Sigmoid colon (tissue), 7 donors: ENCODE measurements around the gene ATP2B1. TPM values are rescaled to one million over a fixed set of nuclear protein-coding genes. Genes with fewer than 3 reads are reported as not detected.

ENCODE experiments used
- DNase-seq: peaks from one replicate; pipeline ENCODE4 v3.0.0-alpha.2; 2019
- H3K27ac ChIP-seq, 4 donors: fragments of 200-600 bp; sonication (generic); one replicate each; pipeline ENCODE4 v1.5.1; 2016 to 2019; ENCODE audit warnings: mild to moderate bottlenecking in 1 of 4
- H3K27me3 ChIP-seq, 3 donors: fragments of 200-600 bp; sonication (generic); one replicate each; pipeline ENCODE4 v1.5.1; 2019; ENCODE audit warnings: mild to moderate bottlenecking in 1 of 3
- H3K36me3 ChIP-seq, 4 donors: fragments of 200-600 bp; sonication (generic); one replicate each; pipeline ENCODE4 v1.5.1; 2016 to 2019
- H3K4me1 ChIP-seq, 4 donors: fragments of 200-600 bp; sonication (generic); one replicate each; pipeline ENCODE4 v1.5.1; 2017 to 2019
- H3K4me3 ChIP-seq, 4 donors: fragments of 200-600 bp; sonication (generic); one replicate each; pipeline ENCODE4 v1.5.1; 2017 to 2019; ENCODE audit warnings: mild to moderate bottlenecking in 2 of 4, moderate library complexity in 1 of 4
- H3K9me3 ChIP-seq, 4 donors: fragments of 200-600 bp in 3 of 4; sonication (generic) in 3 of 4; one replicate each; pipeline versions ENCODE4 v1.5.1 to v1.6.1; 2013 to 2019
- CTCF ChIP-seq, 4 experiments: fragments of 450-650 bp in 3 of 4; fragments of 200-600 bp in 1 of 4; IDR thresholded peaks; one replicate each; pipeline ENCODE4 v1.5.1; 2016 to 2019; ENCODE audit warnings: antibody characterized with exemption in 4 of 4, mild to moderate bottlenecking in 3 of 4, moderate library complexity in 2 of 4
- EP300 ChIP-seq, 4 donors: sonication (generic); formaldehyde crosslinking; IDR thresholded peaks; one replicate each; pipeline ENCODE4 v1.6.1; 2017; ENCODE audit warnings: antibody characterized with exemption in 4 of 4
- POLR2A ChIP-seq, 2 donors: fragments of 450-650 bp; IDR thresholded peaks; one replicate each; pipeline ENCODE4 v1.6.1; 2016; ENCODE audit warnings: antibody characterized with exemption in 2 of 2, mild to moderate bottlenecking in 2 of 2, moderate library complexity in 2 of 2
- POLR2AphosphoS5 ChIP-seq, 4 donors: sonication (generic); formaldehyde crosslinking; IDR thresholded peaks; one replicate each; pipeline ENCODE4 v1.6.1; 2017; ENCODE audit warnings: antibody characterized with exemption in 4 of 4
- WGBS, 2 donors: extraction: QIAGEN DNeasy Blood & Tissue Kit; methylation state at CpG; one replicate each; pipeline ENCODE4 v1.1.7; 2013; 5-methylcytosine and 5-hydroxymethylcytosine counted together
- intact Hi-C: fragments of 100-400 bp; cut with DNase I; formaldehyde crosslinking; loops from one replicate; pipeline ENCODE4 v1.15.1; 2023
- polyA plus RNA-seq, 3 donors: library from polyadenylated mRNA; stranded (reverse); fragments of 200-250 nt; gene quantifications; one replicate each; pipeline ENCODE4 v1.2.3, GENCODE V29; 2013
- total RNA-seq, 4 donors: library from RNA; depleted of rRNA; stranded (reverse); fragments of >200 nt; gene quantifications; one replicate each; pipeline ENCODE4 v1.1.0, GENCODE V29; 2016
- donor health status: healthy with polysubstance abuse.
- donor health status: Bipolar disorder and iron deficiency.
- donor health status: healthy.

Gene ATP2B1
- total and polyA plus RNA-seq, 7 donors: 4.8 to 39.1 (median 27.6) TPM

- Histone ChIP-seq H3K36me3 (no peaks in the 10 kb centered on the region), H3K27ac (no peak overlapping the region), H3K4me1 (peaks cover 0 to 6% (median 0%) of the 10 kb centered on the region in 4 donors), H3K4me3 (no peak overlapping the region), H3K9me3 (no peaks in the 10 kb centered on the region), H3K27me3 (no peaks in the 10 kb centered on the region)
- 96% methylated on average over 1 of the region's 1 CpG for WGBS, 2 donors
- TF ChIP-seq CTCF (IDR thresholded peaks at IDR 0.05): no peak
- no peak for TF ChIP-seq POLR2A (IDR thresholded peaks at IDR 0.05)
- TF ChIP-seq EP300 (IDR thresholded peaks at IDR 0.05): no peak
- TF ChIP-seq POLR2AphosphoS5 (IDR thresholded peaks at IDR 0.05): no peak
- no peak for DNase-seq
- intact Hi-C loops: no loop called here
These were observed 131.9 kb downstream of the ATP2B1 start for GRCh38 chr12:89576572-89577220.

- intact Hi-C loops: no loop called here
These were observed 133.3 kb downstream of the ATP2B1 start for GRCh38 chr12:89575374-89575773.

GRCh38 chr12:89574736-89575208 is 133.9 kb downstream of the ATP2B1 start:
- Histone ChIP-seq H3K4me1 (peaks cover 0 to 6% (median 0%) of the 10 kb centered on the region in 4 donors), H3K36me3 (no peaks in the 10 kb centered on the region), H3K4me3 (no peak overlapping the region), H3K27ac (no peak overlapping the region), H3K27me3 (no peaks in the 10 kb centered on the region), H3K9me3 (no peaks in the 10 kb centered on the region)
- 38 to 65% methylated on average over 2 of the region's 2 CpGs for WGBS, 2 donors
- intact Hi-C loops: no loop called here
- TF ChIP-seq POLR2A (IDR thresholded peaks at IDR 0.05) (no peak), POLR2AphosphoS5 (IDR thresholded peaks at IDR 0.05) (no peak), CTCF (IDR thresholded peaks at IDR 0.05) (no peak), EP300 (IDR thresholded peaks at IDR 0.05) (no peak)
- no peak for DNase-seq

More at GRCh38 chr12:89575374-89575773, 133.3 kb downstream of the ATP2B1 start:
- no peak for TF ChIP-seq POLR2A (IDR thresholded peaks at IDR 0.05)
- TF ChIP-seq CTCF (IDR thresholded peaks at IDR 0.05): no peak
- no peak for TF ChIP-seq POLR2AphosphoS5 (IDR thresholded peaks at IDR 0.05)
- TF ChIP-seq EP300 (IDR thresholded peaks at IDR 0.05): no peak
- Histone ChIP-seq H3K27ac (no peak overlapping the region), H3K27me3 (no peaks in the 10 kb centered on the region), H3K4me1 (peaks cover 0 to 6% (median 0%) of the 10 kb centered on the region in 4 donors), H3K36me3 (no peaks in the 10 kb centered on the region), H3K4me3 (no peak overlapping the region), H3K9me3 (no peaks in the 10 kb centered on the region)
- DNase-seq: no peak
- 65 to 80% methylated on average over 1 of the region's 1 CpG for WGBS, 2 donors

GRCh38 chr12:89573051-89573810 is 135.4 kb downstream of the ATP2B1 start:
- WGBS, 2 donors: 86 to 92% methylated on average over 5 of the region's 5 CpGs

More at GRCh38 chr12:89573051-89573810, 135.4 kb downstream of the ATP2B1 start:
- H3K4me1 ChIP-seq: peaks cover 0 to 6% (median 0%) of the 10 kb centered on the region in 4 donors
- intact Hi-C loops: no loop called here
- no peaks in the 10 kb centered on the region for H3K9me3 ChIP-seq
- H3K27me3 ChIP-seq: no peaks in the 10 kb centered on the region
- H3K4me3 ChIP-seq: no peak overlapping the region
- DNase-seq: no peak
- no peaks in the 10 kb centered on the region for H3K36me3 ChIP-seq
- no peak overlapping the region for H3K27ac ChIP-seq
- TF ChIP-seq POLR2A (IDR thresholded peaks at IDR 0.05) (no peak), POLR2AphosphoS5 (IDR thresholded peaks at IDR 0.05) (no peak), CTCF (IDR thresholded peaks at IDR 0.05) (no peak), EP300 (IDR thresholded peaks at IDR 0.05) (no peak)
